Nephron progenitor cell (in vitro differentiated cells): ENCODE data around the gene ZC3H7B.

ENCODE experiments used
- DNase-seq: peaks from one replicate; pipeline ENCODE4 v3.0.0; 2021
- H3K27ac Mint-ChIP-seq: 2 replicates; pipeline ENCODE4 v1.8.0; 2021; ENCODE audit warnings: mild to moderate bottlenecking, moderate library complexity, mixed read lengths
- H3K27me3 Mint-ChIP-seq: 2 replicates; pipeline ENCODE4 v1.8.0; 2021; ENCODE audit warnings: mild to moderate bottlenecking, low read depth, mixed read lengths; ENCODE audit not compliant: poor library complexity
- H3K36me3 Mint-ChIP-seq: 2 replicates; pipeline ENCODE4 v1.8.0; 2021; ENCODE audit warnings: low read depth, mixed read lengths
- H3K4me1 Mint-ChIP-seq: 2 replicates; pipeline ENCODE4 v1.8.0; 2021; ENCODE audit warnings: mixed read lengths
- H3K4me3 Mint-ChIP-seq: 2 replicates; pipeline ENCODE4 v1.8.0; 2021; ENCODE audit warnings: mild to moderate bottlenecking, moderate library complexity, mixed read lengths
- H3K9me3 Mint-ChIP-seq: 2 replicates; pipeline ENCODE4 v1.8.0; 2021; ENCODE audit warnings: mild to moderate bottlenecking, moderate library complexity, mixed read lengths
- CTCF ChIP-seq: fragments of 200-600 bp; sonication (generic); IDR thresholded peaks from 2 replicates; pipeline ENCODE4 v1.5.0; 2021; ENCODE audit warnings: antibody characterized with exemption

Gene ZC3H7B

GRCh38 chr22:41348964-41349484 is 47.7 kb downstream of the ZC3H7B start:
- Mint-ChIP-seq H3K4me3 (no peak overlapping the region), H3K4me1 (no peaks in the 10 kb centered on the region), H3K27ac (no peak overlapping the region), H3K36me3 (peaks cover 41% of the 10 kb centered on the region), H3K27me3 (peaks cover 2% of the 10 kb centered on the region), H3K9me3 (no peaks in the 10 kb centered on the region)
- TF ChIP-seq CTCF: no peak
- DNase-seq: no peak

GRCh38 chr22:41350087-41350486 is 48.8 kb downstream of the ZC3H7B start:
- Mint-ChIP-seq H3K4me3 (no peak overlapping the region), H3K4me1 (no peaks in the 10 kb centered on the region), H3K27ac (peak overlapping the region; percentile 40), H3K9me3 (no peaks in the 10 kb centered on the region), H3K36me3 (peaks cover 31% of the 10 kb centered on the region), H3K27me3 (peaks cover 2% of the 10 kb centered on the region)
- no peak for TF ChIP-seq CTCF
- no peak for DNase-seq

- no peak for TF ChIP-seq CTCF
- peak overlapping the region; percentile 43 for H3K27ac Mint-ChIP-seq
- peaks cover 2% of the 10 kb centered on the region for H3K27me3 Mint-ChIP-seq
- H3K9me3 Mint-ChIP-seq: no peaks in the 10 kb centered on the region
- H3K4me1 Mint-ChIP-seq: no peaks in the 10 kb centered on the region
- H3K4me3 Mint-ChIP-seq: no peak overlapping the region
- DNase-seq: no peak
- peaks cover 30% of the 10 kb centered on the region for H3K36me3 Mint-ChIP-seq
Measured at GRCh38 chr22:41351011-41351410, 49.7 kb downstream of the ZC3H7B start.

GRCh38 chr22:41352058-41352457 is 50.7 kb downstream of the ZC3H7B start:
- H3K4me3 Mint-ChIP-seq: no peak overlapping the region
- peaks cover 2% of the 10 kb centered on the region for H3K4me1 Mint-ChIP-seq
- peak overlapping the region; percentile 49 for H3K27ac Mint-ChIP-seq
- peaks cover 30% of the 10 kb centered on the region for H3K36me3 Mint-ChIP-seq
- DNase-seq: no peak
- no peak for TF ChIP-seq CTCF
- H3K9me3 Mint-ChIP-seq: no peaks in the 10 kb centered on the region
- H3K27me3 Mint-ChIP-seq: peaks cover 2% of the 10 kb centered on the region

GRCh38 chr22:41353862-41354575 is 52.7 kb downstream of the ZC3H7B start:
- TF ChIP-seq CTCF: no peak
- no peaks in the 10 kb centered on the region for H3K9me3 Mint-ChIP-seq
- H3K4me3 Mint-ChIP-seq: no peak overlapping the region
- H3K4me1 Mint-ChIP-seq: peaks cover 15% of the 10 kb centered on the region
- peaks cover 2% of the 10 kb centered on the region for H3K27me3 Mint-ChIP-seq
- peaks cover 30% of the 10 kb centered on the region for H3K36me3 Mint-ChIP-seq
- DNase-seq: no peak
- H3K27ac Mint-ChIP-seq: peak overlapping the region; percentile 43

GRCh38 chr22:41354979-41355378 is 53.7 kb downstream of the ZC3H7B start:
- H3K9me3 Mint-ChIP-seq: no peaks in the 10 kb centered on the region
- H3K27me3 Mint-ChIP-seq: peaks cover 2% of the 10 kb centered on the region
- peaks cover 26% of the 10 kb centered on the region for H3K36me3 Mint-ChIP-seq
- no peak for DNase-seq
- no peak for TF ChIP-seq CTCF
- H3K27ac Mint-ChIP-seq: no peak overlapping the region
- H3K4me3 Mint-ChIP-seq: no peak overlapping the region
- H3K4me1 Mint-ChIP-seq: peaks cover 25% of the 10 kb centered on the region
